Karpas-422 (cell line): ENCODE data around the gene APOBEC3H. TPM values are rescaled to one million over a fixed set of nuclear protein-coding genes. Genes with fewer than 3 reads are reported as not detected.

Experiments
- DNase-seq: peaks from one replicate; pipeline ENCODE4 v3.0.0-alpha.2; 2015
- H2AFZ ChIP-seq: fragments of 200-600 bp; sonication (generic); 2 replicates; pipeline ENCODE4 v1.6.1; 2014; ENCODE audit warnings: antibody characterized with exemption, low read length, mixed read lengths
- H3K27ac ChIP-seq: fragments of 200-600 bp; sonication (generic); 2 replicates; pipeline ENCODE4 v1.5.1; 2014; ENCODE audit warnings: mild to moderate bottlenecking, low read length, moderate library complexity
- H3K27me3 ChIP-seq: fragments of 200-600 bp; sonication (generic); 2 replicates; pipeline ENCODE4 v1.6.1; 2014; ENCODE audit warnings: low read length, mixed read lengths
- H3K36me3 ChIP-seq: fragments of 200-600 bp; sonication (generic); 2 replicates; pipeline ENCODE4 v1.6.1; 2014; ENCODE audit warnings: low read length, mixed read lengths; ENCODE audit not compliant: insufficient read depth
- H3K4me1 ChIP-seq: fragments of 200-600 bp; sonication (generic); 2 replicates; pipeline ENCODE4 v1.6.1; 2014; ENCODE audit warnings: mild to moderate bottlenecking, low read length, mixed read lengths
- H3K4me2 ChIP-seq: fragments of 200-600 bp; sonication (generic); 2 replicates; pipeline ENCODE4 v1.6.1; 2014; ENCODE audit warnings: low read length, low read depth, mild to moderate bottlenecking; ENCODE audit not compliant: poor library complexity, severe bottlenecking
- H3K4me3 ChIP-seq: fragments of 200-600 bp; sonication (generic); 2 replicates; pipeline ENCODE4 v1.5.1; 2014; ENCODE audit warnings: mild to moderate bottlenecking, antibody characterized with exemption, low read length, mixed read lengths
- H3K79me2 ChIP-seq: fragments of 200-600 bp; sonication (generic); 2 replicates; pipeline ENCODE4 v1.6.1; 2014; ENCODE audit warnings: mild to moderate bottlenecking, low read length, mixed read lengths
- H3K9ac ChIP-seq: fragments of 200-600 bp; sonication (generic); 2 replicates; pipeline ENCODE4 v1.6.0; 2014; ENCODE audit warnings: low read length
- H3K9me2 ChIP-seq: fragments of 200-600 bp; sonication (generic), shearing (Covaris generic); replicated peaks from 2 replicates; pipeline ENCODE4 v1.6.0; 2014; ENCODE audit warnings: mild to moderate bottlenecking, low read length, moderate library complexity; ENCODE audit not compliant: insufficient read depth
- H3K9me3 ChIP-seq: fragments of 300-700, 200-600 bp; sonication (generic); 2 replicates; pipeline ENCODE4 v1.6.1; 2014; ENCODE audit warnings: low read length, mixed read lengths
- H4K20me1 ChIP-seq: fragments of 200-600 bp; sonication (generic); 2 replicates; pipeline ENCODE4 v1.6.1; 2014; ENCODE audit warnings: mild to moderate bottlenecking, antibody characterized with exemption, low read length, low read depth; ENCODE audit not compliant: insufficient read depth
- total RNA-seq: library from RNA; depleted of rRNA; stranded (reverse); fragments of >200 nt; shearing (Covaris generic); gene quantifications from 2 replicates; pipeline ENCODE4 v1.2.3, GENCODE V29; 2014; ENCODE audit warnings: low replicate concordance

Gene APOBEC3H
- total RNA-seq, 1 experiment from 2014 or later = not detected

DNA sequence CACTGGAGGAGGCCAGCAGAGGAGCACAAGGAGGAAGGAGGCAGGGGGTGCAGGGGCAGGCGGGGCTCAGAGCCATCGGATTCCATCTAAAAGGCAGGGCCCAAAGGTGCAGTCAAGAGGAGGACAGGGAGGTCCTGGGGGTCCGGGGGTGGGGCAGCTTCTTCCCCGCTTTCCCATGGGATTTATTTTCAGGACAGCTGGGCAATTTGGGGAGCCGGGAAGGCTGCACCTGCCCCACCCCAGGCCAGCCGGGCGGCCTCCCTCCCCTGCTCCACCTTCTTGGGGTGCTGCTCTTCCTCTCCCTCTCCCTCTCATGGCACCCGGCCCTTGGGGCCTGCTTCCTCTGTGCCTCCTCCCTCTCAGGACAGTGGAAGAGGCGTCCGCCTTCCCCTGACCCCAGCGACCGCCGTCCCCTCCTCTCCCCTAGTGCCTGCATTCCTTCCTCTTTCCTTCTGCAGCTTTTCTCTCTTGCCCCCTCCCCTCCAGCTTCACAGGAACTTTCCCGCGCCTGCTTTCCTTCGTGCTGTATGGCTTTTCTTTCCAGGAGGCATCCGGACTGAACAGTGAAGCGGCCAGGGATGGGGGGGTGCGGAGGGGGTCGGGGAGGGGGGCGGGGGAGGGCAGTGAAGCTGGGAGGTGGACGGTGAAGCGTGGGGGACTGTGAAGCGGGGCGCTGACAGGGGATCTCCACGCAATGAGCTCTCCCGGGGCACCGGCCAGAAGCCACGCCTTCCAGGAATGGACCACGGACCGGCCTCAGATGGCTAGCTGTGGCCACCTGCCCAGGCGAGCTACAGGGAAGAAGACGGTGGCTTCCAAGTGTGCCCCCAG, 26.9 kb downstream of the APOBEC3H start:
- Histone ChIP-seq H3K4me1 (no peaks in the 10 kb centered on the region), H4K20me1 (no peaks in the 10 kb centered on the region), H2AFZ (no peak overlapping the region), H3K27ac (no peak overlapping the region), H3K4me2 (no peak overlapping the region), H3K9me2 (no peaks in the 10 kb centered on the region), H3K27me3 (no peaks in the 10 kb centered on the region), H3K79me2 (no peaks in the 10 kb centered on the region), H3K36me3 (no peaks in the 10 kb centered on the region), H3K9me3 (no peaks in the 10 kb centered on the region), H3K4me3 (no peak overlapping the region), H3K9ac (no peak overlapping the region)
- no peak for DNase-seq

- Histone ChIP-seq H4K20me1 (no peaks in the 10 kb centered on the region), H3K9me3 (no peaks in the 10 kb centered on the region), H3K27me3 (no peaks in the 10 kb centered on the region), H3K79me2 (no peaks in the 10 kb centered on the region), H3K27ac (no peak overlapping the region), H3K36me3 (no peaks in the 10 kb centered on the region), H3K9ac (no peak overlapping the region), H2AFZ (no peak overlapping the region), H3K4me2 (no peak overlapping the region), H3K4me1 (no peaks in the 10 kb centered on the region), H3K4me3 (no peak overlapping the region), H3K9me2 (no peaks in the 10 kb centered on the region)
- DNase-seq = no peak
Measured at GRCh38 chr22:39125622-39126021, 28.6 kb downstream of the APOBEC3H start.

- Histone ChIP-seq H3K36me3 (no peaks in the 10 kb centered on the region), H3K27ac (no peak overlapping the region), H3K4me3 (no peak overlapping the region), H3K79me2 (no peaks in the 10 kb centered on the region), H3K9me3 (no peaks in the 10 kb centered on the region), H3K4me1 (no peaks in the 10 kb centered on the region), H2AFZ (no peak overlapping the region), H3K4me2 (no peak overlapping the region), H3K9ac (no peak overlapping the region), H3K27me3 (no peaks in the 10 kb centered on the region), H3K9me2 (no peaks in the 10 kb centered on the region), H4K20me1 (no peaks in the 10 kb centered on the region)
- DNase-seq = no peak
Measured at GRCh38 chr22:39128508-39128907, 31.5 kb downstream of the APOBEC3H start.

DNA sequence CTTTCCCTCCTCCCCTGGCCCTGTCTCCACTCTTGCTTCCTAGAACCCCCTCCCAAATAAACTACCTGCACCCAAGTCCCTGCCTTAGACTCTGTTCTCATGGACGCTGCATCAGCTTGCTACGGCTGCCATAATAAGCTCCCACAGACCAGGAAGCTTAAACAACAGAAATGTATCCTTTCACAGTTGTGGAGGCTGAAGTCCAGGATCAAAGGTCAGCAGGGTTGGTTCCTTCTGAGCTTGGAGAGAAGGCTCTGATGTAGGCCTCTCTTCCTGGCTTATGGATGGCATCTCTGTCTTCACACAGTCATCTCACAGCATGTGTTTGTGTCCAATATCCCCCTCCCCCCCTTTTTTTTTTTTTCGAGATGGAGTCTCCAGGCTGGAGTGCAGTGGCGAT, 32.0 kb downstream of the APOBEC3H start:
- H3K79me2 ChIP-seq = no peaks in the 10 kb centered on the region
- H3K9me3 ChIP-seq = no peaks in the 10 kb centered on the region
- no peak for DNase-seq
- H3K4me2 ChIP-seq = no peak overlapping the region
- H2AFZ ChIP-seq = no peak overlapping the region
- H3K27me3 ChIP-seq = no peaks in the 10 kb centered on the region
- H3K9me2 ChIP-seq = no peaks in the 10 kb centered on the region
- H4K20me1 ChIP-seq = no peaks in the 10 kb centered on the region
- no peak overlapping the region for H3K9ac ChIP-seq
- H3K27ac ChIP-seq = no peak overlapping the region
- H3K4me1 ChIP-seq = no peaks in the 10 kb centered on the region
- no peak overlapping the region for H3K4me3 ChIP-seq
- no peaks in the 10 kb centered on the region for H3K36me3 ChIP-seq

- Histone ChIP-seq H3K9ac (no peak overlapping the region), H3K4me1 (no peaks in the 10 kb centered on the region), H3K9me3 (no peaks in the 10 kb centered on the region)
Measured at GRCh38 chr22:39129746-39130145, 32.7 kb downstream of the APOBEC3H start.

DNA sequence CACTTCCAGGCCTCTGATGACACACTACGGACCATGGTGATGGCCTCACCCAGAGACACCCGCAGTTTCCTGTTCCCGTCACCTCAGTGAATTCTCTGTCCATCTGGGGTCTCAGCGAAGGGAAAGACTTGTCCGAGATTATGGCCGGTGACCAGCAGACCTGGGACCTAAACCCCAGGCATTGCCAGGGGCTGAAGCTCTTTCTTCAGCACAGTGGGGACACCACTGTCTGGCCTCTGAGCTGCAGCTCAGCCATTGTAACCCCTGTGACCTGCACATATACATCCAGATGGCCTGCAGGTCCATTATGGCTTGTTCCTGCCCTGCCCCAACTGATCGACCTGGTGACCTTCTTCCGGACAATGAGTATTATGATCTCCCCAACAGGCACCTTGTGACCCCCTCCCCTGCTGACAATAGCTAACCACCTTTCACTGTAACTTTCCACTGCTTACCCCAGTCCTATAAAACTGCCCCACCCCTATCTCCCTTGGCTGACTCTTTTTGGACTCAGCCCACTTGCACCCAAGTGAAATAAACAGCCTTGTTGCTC, 33.2 kb downstream of the APOBEC3H start:
- no peak for DNase-seq
- no peaks in the 10 kb centered on the region for H3K27me3 ChIP-seq
- no peak overlapping the region for H2AFZ ChIP-seq
- no peaks in the 10 kb centered on the region for H3K9me2 ChIP-seq
- H3K27ac ChIP-seq = no peak overlapping the region
- H3K4me3 ChIP-seq = no peak overlapping the region
- no peaks in the 10 kb centered on the region for H4K20me1 ChIP-seq
- no peak overlapping the region for H3K4me2 ChIP-seq
- H3K9ac ChIP-seq = no peak overlapping the region
- no peaks in the 10 kb centered on the region for H3K79me2 ChIP-seq
- H3K4me1 ChIP-seq = no peaks in the 10 kb centered on the region
- no peaks in the 10 kb centered on the region for H3K9me3 ChIP-seq
- no peaks in the 10 kb centered on the region for H3K36me3 ChIP-seq

More at GRCh38 chr22:39129746-39130145, 32.7 kb downstream of the APOBEC3H start:
- Histone ChIP-seq H2AFZ (no peak overlapping the region), H3K36me3 (no peaks in the 10 kb centered on the region), H3K79me2 (no peaks in the 10 kb centered on the region), H3K27ac (no peak overlapping the region), H3K27me3 (no peaks in the 10 kb centered on the region), H3K9me2 (no peaks in the 10 kb centered on the region), H3K4me3 (no peak overlapping the region), H4K20me1 (no peaks in the 10 kb centered on the region), H3K4me2 (no peak overlapping the region)
- DNase-seq = no peak

DNA sequence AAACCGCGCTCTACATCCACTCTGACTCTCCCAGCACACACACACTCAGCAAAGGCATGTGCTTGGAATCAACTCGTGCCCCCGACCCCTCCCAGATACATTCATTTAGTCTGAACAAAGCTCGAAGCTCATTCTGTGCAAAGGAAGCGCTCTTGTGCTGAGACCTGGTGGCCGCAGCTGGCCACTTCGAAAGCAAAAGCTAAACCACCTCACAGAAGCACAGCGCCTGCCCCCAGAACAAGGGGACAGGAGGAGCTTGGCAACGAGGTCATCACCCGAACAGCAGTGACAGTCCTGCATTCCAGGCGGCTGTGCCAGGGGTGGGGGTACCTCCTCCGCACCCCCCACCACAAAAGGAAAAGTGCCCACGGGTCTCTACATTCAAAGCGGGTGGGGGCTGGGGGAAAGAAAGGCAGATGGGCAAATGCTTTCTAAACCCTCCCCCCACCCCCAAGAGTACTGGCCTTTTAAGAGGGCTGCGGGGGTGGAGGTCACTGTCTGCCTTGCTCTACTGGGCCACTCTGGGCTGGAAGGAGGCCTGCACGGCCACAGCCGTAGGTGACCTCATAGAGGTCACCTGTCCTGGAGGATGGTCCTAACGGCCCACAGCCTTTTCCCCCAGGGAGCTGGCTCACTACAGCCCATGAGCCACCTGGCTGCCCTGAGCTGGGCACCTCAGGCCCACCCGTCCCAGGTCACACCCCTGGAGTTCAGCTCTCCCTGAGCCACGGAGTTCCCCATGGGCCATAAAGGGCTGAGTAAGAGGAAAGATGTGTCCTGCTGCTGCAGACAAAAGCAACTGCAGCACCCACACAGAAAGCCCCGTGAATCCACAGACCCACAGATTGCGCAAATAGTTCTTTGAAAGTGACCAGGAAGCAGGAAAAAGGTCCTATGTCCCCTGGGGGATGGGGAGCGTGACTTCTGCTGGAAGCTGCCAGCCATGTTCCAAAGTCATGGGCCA, 34.1 kb downstream of the APOBEC3H start:
- Histone ChIP-seq H3K27me3 (no peaks in the 10 kb centered on the region), H4K20me1 (no peaks in the 10 kb centered on the region), H3K9me3 (no peaks in the 10 kb centered on the region), H3K4me1 (no peaks in the 10 kb centered on the region), H3K36me3 (no peaks in the 10 kb centered on the region), H3K4me3 (no peak overlapping the region), H2AFZ (no peak overlapping the region), H3K9ac (no peak overlapping the region), H3K4me2 (no peak overlapping the region), H3K27ac (no peak overlapping the region), H3K9me2 (no peaks in the 10 kb centered on the region), H3K79me2 (no peaks in the 10 kb centered on the region)
- no peak for DNase-seq

GRCh38 chr22:39132281-39132680, 35.2 kb downstream of the APOBEC3H start:
- Histone ChIP-seq H3K27me3 (no peaks in the 10 kb centered on the region), H3K36me3 (no peaks in the 10 kb centered on the region), H3K27ac (no peak overlapping the region), H2AFZ (no peak overlapping the region), H3K9me3 (no peaks in the 10 kb centered on the region), H3K4me3 (no peak overlapping the region), H3K9ac (no peak overlapping the region), H4K20me1 (no peaks in the 10 kb centered on the region), H3K4me2 (no peak overlapping the region), H3K4me1 (no peaks in the 10 kb centered on the region), H3K9me2 (no peaks in the 10 kb centered on the region), H3K79me2 (no peaks in the 10 kb centered on the region)
- no peak for DNase-seq
